Measurements from ENCODE around the gene CCR1. TPM values are rescaled to one million over a fixed set of nuclear protein-coding genes. Genes with fewer than 3 reads are reported as not detected.

The CCR1 gene
- total RNA-seq, 5 donors from 2014 or later (not counting 1 experiment from before 2014, with no cell fraction given): 0.12 to 0.98 (median 0.43) TPM

GRCh38 chr3:46206282-46207015 lies 1.7 kb downstream of the CCR1 start:
- POLR2A ChIA-PET: no interaction called here
- peak overlapping the region in 1 of 2 donors; percentile 4 for H3K27ac Mint-ChIP-seq

GRCh38 chr3:46205286-46205960 lies 2.7 kb downstream of the CCR1 start:
- no peaks in the 10 kb centered on the region for H3K36me3 Mint-ChIP-seq
- no peak for ATAC-seq (replicated peaks in 1 of 4)

More at GRCh38 chr3:46206282-46207015, 1.7 kb downstream of the CCR1 start:
- CTCF ChIA-PET: interaction anchor here (0.6 to 0.7 kb wide), 2 partner anchors 20 to 51 kb away, joined by 3 to 4 read pairs; no protein-coding TSS in a partner anchor
- Histone ChIP-seq H3K27me3 (replicated peaks in 1 of 2; ENCODE audit: control insufficient read depth in 2 of 2, extremely low read depth in 1 of 2, insufficient read depth in 2 of 2, low read length in 1 of 2) (no peaks in the 10 kb centered on the region), H3K9me3 (no peaks in the 10 kb centered on the region), H3K4me3 (ENCODE audit: control insufficient read depth in 1 of 2, extremely low read depth in 1 of 2, low read length in 1 of 2) (peak overlapping the region in 1 of 2 donors; percentile 14), H3K4me1 (ENCODE audit: control insufficient read depth in 1 of 2, extremely low read depth in 1 of 2, insufficient read depth in 2 of 2, low read length in 2 of 2) (peaks cover 3 to 35% of the 10 kb centered on the region in 2 experiments), H3K36me3 (ENCODE audit: control insufficient read depth in 2 of 2, extremely low read depth in 1 of 2, insufficient read depth in 1 of 2, low read length in 1 of 2) (no peaks in the 10 kb centered on the region), H3K27ac (ENCODE audit: low read length) (peak overlapping the region; percentile 7)
- no peaks in the 10 kb centered on the region for H3K27me3 Mint-ChIP-seq
- H3K4me3 Mint-ChIP-seq: no peak overlapping the region
- WGBS (ENCODE audit: insufficient coverage): 72% methylated on average over 4 of the region's 6 CpGs
- no peak for DNase-seq
- ATAC-seq (replicated peaks in 1 of 4): no peak
- no peaks in the 10 kb centered on the region for H3K36me3 Mint-ChIP-seq
- H3K4me1 Mint-ChIP-seq: peaks cover 17 to 35% (median 25%) of the 10 kb centered on the region in 3 donors
- H3K9me3 Mint-ChIP-seq: no peaks in the 10 kb centered on the region

GRCh38 chr3:46203681-46204080 lies 4.4 kb downstream of the CCR1 start:
- Histone ChIP-seq H3K4me3 (ENCODE audit: control insufficient read depth in 1 of 2, extremely low read depth in 1 of 2, low read length in 1 of 2) (no peak overlapping the region), H3K9me3 (no peaks in the 10 kb centered on the region), H3K4me1 (ENCODE audit: control insufficient read depth in 1 of 2, extremely low read depth in 1 of 2, insufficient read depth in 2 of 2, low read length in 2 of 2) (peaks cover 3 to 32% of the 10 kb centered on the region in 2 experiments), H3K27me3 (replicated peaks in 1 of 2; ENCODE audit: control insufficient read depth in 2 of 2, extremely low read depth in 1 of 2, insufficient read depth in 2 of 2, low read length in 1 of 2) (no peaks in the 10 kb centered on the region), H3K36me3 (ENCODE audit: control insufficient read depth in 2 of 2, extremely low read depth in 1 of 2, insufficient read depth in 1 of 2, low read length in 1 of 2) (no peaks in the 10 kb centered on the region), H3K27ac (ENCODE audit: low read length) (no peak overlapping the region)
- POLR2A ChIA-PET: no interaction called here
- no peak overlapping the region for H3K4me3 Mint-ChIP-seq
- CTCF ChIA-PET: no interaction called here
- no peaks in the 10 kb centered on the region for H3K27me3 Mint-ChIP-seq
- 100% methylated on average over 12 of the region's 12 CpGs for WGBS (ENCODE audit: insufficient coverage)
- H3K27ac Mint-ChIP-seq: no peak overlapping the region
- H3K36me3 Mint-ChIP-seq: no peaks in the 10 kb centered on the region
- H3K9me3 Mint-ChIP-seq: no peaks in the 10 kb centered on the region
- ATAC-seq (replicated peaks in 1 of 4) (no peak), DNase-seq (no peak)
- H3K4me1 Mint-ChIP-seq: peaks cover 11 to 26% (median 16%) of the 10 kb centered on the region in 3 donors

More at GRCh38 chr3:46205286-46205960, 2.7 kb downstream of the CCR1 start:
- no peaks in the 10 kb centered on the region for H3K9me3 ChIP-seq
- H3K27me3 ChIP-seq (replicated peaks in 1 of 2; ENCODE audit: control insufficient read depth in 2 of 2, extremely low read depth in 1 of 2, insufficient read depth in 2 of 2, low read length in 1 of 2): no peaks in the 10 kb centered on the region
- peak overlapping the region in 1 of 2 donors; percentile 14 for H3K27ac Mint-ChIP-seq
- no peak for DNase-seq
- peak overlapping the region in 2 of 3 donors; percentile 4 to 15 for H3K4me3 Mint-ChIP-seq
- CTCF ChIA-PET: interaction anchor here in 1 of 2 donors (1.2 kb wide), 1 partner anchor 9 kb away, joined by 3 read pairs; no protein-coding TSS in a partner anchor
- POLR2A ChIA-PET: no interaction called here
- H3K27me3 Mint-ChIP-seq: no peaks in the 10 kb centered on the region
- no peak overlapping the region for H3K4me3 ChIP-seq (ENCODE audit: control insufficient read depth in 1 of 2, extremely low read depth in 1 of 2, low read length in 1 of 2)
- peaks cover 3 to 35% of the 10 kb centered on the region in 2 experiments for H3K4me1 ChIP-seq (ENCODE audit: control insufficient read depth in 1 of 2, extremely low read depth in 1 of 2, insufficient read depth in 2 of 2, low read length in 2 of 2)
- H3K36me3 ChIP-seq (ENCODE audit: control insufficient read depth in 2 of 2, extremely low read depth in 1 of 2, insufficient read depth in 1 of 2, low read length in 1 of 2): no peaks in the 10 kb centered on the region
- WGBS (ENCODE audit: insufficient coverage): 33% methylated on average over 1 of the region's 2 CpGs
- peak overlapping the region; percentile 7 for H3K27ac ChIP-seq (ENCODE audit: low read length)
- no peaks in the 10 kb centered on the region for H3K9me3 Mint-ChIP-seq
- peaks cover 17 to 35% (median 25%) of the 10 kb centered on the region in 3 donors for H3K4me1 Mint-ChIP-seq

GRCh38 chr3:46202535-46202934 lies 5.6 kb downstream of the CCR1 start:
- ATAC-seq (replicated peaks in 1 of 4) (no peak), DNase-seq (no peak)
- no peak overlapping the region for H3K27ac Mint-ChIP-seq
- H3K27me3 Mint-ChIP-seq: no peaks in the 10 kb centered on the region
- H3K36me3 ChIP-seq (ENCODE audit: control insufficient read depth in 2 of 2, extremely low read depth in 1 of 2, insufficient read depth in 1 of 2, low read length in 1 of 2): no peaks in the 10 kb centered on the region
- H3K27me3 ChIP-seq (replicated peaks in 1 of 2; ENCODE audit: control insufficient read depth in 2 of 2, extremely low read depth in 1 of 2, insufficient read depth in 2 of 2, low read length in 1 of 2): no peaks in the 10 kb centered on the region
- H3K4me3 ChIP-seq (ENCODE audit: control insufficient read depth in 1 of 2, extremely low read depth in 1 of 2, low read length in 1 of 2): no peak overlapping the region
- CTCF ChIA-PET: no interaction called here
- H3K27ac ChIP-seq (ENCODE audit: low read length): no peak overlapping the region
- H3K4me1 Mint-ChIP-seq: peaks cover 0 to 14% (median 5%) of the 10 kb centered on the region in 3 donors
- peaks cover 0 to 21% of the 10 kb centered on the region in 2 experiments for H3K4me1 ChIP-seq (ENCODE audit: control insufficient read depth in 1 of 2, extremely low read depth in 1 of 2, insufficient read depth in 2 of 2, low read length in 2 of 2)
- no CpG with 5 or more reads among the region's 4 CpGs for WGBS (ENCODE audit: insufficient coverage)
- H3K9me3 ChIP-seq: peaks cover 2% of the 10 kb centered on the region
- H3K36me3 Mint-ChIP-seq: no peaks in the 10 kb centered on the region
- POLR2A ChIA-PET: no interaction called here
- peaks cover 0 to under 1% (median 0%) of the 10 kb centered on the region in 3 donors for H3K9me3 Mint-ChIP-seq
- no peak overlapping the region for H3K4me3 Mint-ChIP-seq

GRCh38 chr3:46200790-46201189 lies 7.3 kb downstream of the CCR1 start:
- Mint-ChIP-seq H3K4me1 (peaks cover 0 to 4% (median 0%) of the 10 kb centered on the region in 3 donors), H3K9me3 (peaks cover 0 to 5% (median 0%) of the 10 kb centered on the region in 3 donors), H3K36me3 (no peaks in the 10 kb centered on the region), H3K27me3 (no peaks in the 10 kb centered on the region), H3K4me3 (no peak overlapping the region), H3K27ac (no peak overlapping the region)
- Histone ChIP-seq H3K4me1 (ENCODE audit: control insufficient read depth in 1 of 2, extremely low read depth in 1 of 2, insufficient read depth in 2 of 2, low read length in 2 of 2) (peaks cover 0 to 8% of the 10 kb centered on the region in 2 experiments), H3K9me3 (peaks cover 2% of the 10 kb centered on the region), H3K27me3 (replicated peaks in 1 of 2; ENCODE audit: control insufficient read depth in 2 of 2, extremely low read depth in 1 of 2, insufficient read depth in 2 of 2, low read length in 1 of 2) (no peaks in the 10 kb centered on the region), H3K27ac (ENCODE audit: low read length) (no peak overlapping the region), H3K36me3 (ENCODE audit: control insufficient read depth in 2 of 2, extremely low read depth in 1 of 2, insufficient read depth in 1 of 2, low read length in 1 of 2) (no peaks in the 10 kb centered on the region), H3K4me3 (ENCODE audit: control insufficient read depth in 1 of 2, extremely low read depth in 1 of 2, low read length in 1 of 2) (no peak overlapping the region)
- ChIA-PET POLR2A (no interaction called here), CTCF (interaction anchor here in 1 of 2 donors (0.6 kb wide), 1 partner anchor 380 kb away, joined by 3 read pairs; no protein-coding TSS in a partner anchor)
- DNase-seq: no peak
- no CpG with 5 or more reads among the region's 1 CpG for WGBS (ENCODE audit: insufficient coverage)
- ATAC-seq (replicated peaks in 1 of 4): no peak

GRCh38 chr3:46200211-46200610 lies 7.9 kb downstream of the CCR1 start:
- H3K4me1 ChIP-seq (ENCODE audit: control insufficient read depth in 1 of 2, extremely low read depth in 1 of 2, insufficient read depth in 2 of 2, low read length in 2 of 2): peaks cover 0 to 5% of the 10 kb centered on the region in 2 experiments
- Mint-ChIP-seq H3K36me3 (no peaks in the 10 kb centered on the region), H3K9me3 (peaks cover 0 to 7% (median 2%) of the 10 kb centered on the region in 3 donors), H3K4me3 (no peak overlapping the region), H3K27ac (no peak overlapping the region), H3K27me3 (no peaks in the 10 kb centered on the region), H3K4me1 (peaks cover 0 to 4% (median 0%) of the 10 kb centered on the region in 3 donors)
- ATAC-seq (replicated peaks in 1 of 4) (no peak), DNase-seq (no peak)
- WGBS (ENCODE audit: insufficient coverage): 100% methylated on average over 2 of the region's 5 CpGs
- H3K27ac ChIP-seq (ENCODE audit: low read length): no peak overlapping the region
- H3K36me3 ChIP-seq (ENCODE audit: control insufficient read depth in 2 of 2, extremely low read depth in 1 of 2, insufficient read depth in 1 of 2, low read length in 1 of 2): no peaks in the 10 kb centered on the region
- no peak overlapping the region for H3K4me3 ChIP-seq (ENCODE audit: control insufficient read depth in 1 of 2, extremely low read depth in 1 of 2, low read length in 1 of 2)
- ChIA-PET CTCF (no interaction called here), POLR2A (no interaction called here)
- H3K9me3 ChIP-seq: peaks cover 2% of the 10 kb centered on the region
- H3K27me3 ChIP-seq (replicated peaks in 1 of 2; ENCODE audit: control insufficient read depth in 2 of 2, extremely low read depth in 1 of 2, insufficient read depth in 2 of 2, low read length in 1 of 2): no peaks in the 10 kb centered on the region
